Measurements from ENCODE around the gene MARCHF9. TPM values are rescaled to one million over a fixed set of nuclear protein-coding genes. Genes with fewer than 3 reads are reported as not detected.

Gene MARCHF9
- total RNA-seq, 1 experiment from 2014 or later: 21.8 TPM

GRCh38 chr12:57780284-57780897 is 25.5 kb downstream of the MARCHF9 start:
- Histone ChIP-seq H3K4me3 (replicated peaks in 1 of 2; ENCODE audit: low read depth in 1 of 2, low read length in 2 of 2) (no peak overlapping the region), H3K4me1 (ENCODE audit: control insufficient read depth in 1 of 2, insufficient read depth in 2 of 2, low read length in 2 of 2) (peaks cover 6 to 10% of the 10 kb centered on the region in 2 experiments), H3K27ac (ENCODE audit: low read depth, low read length) (no peak overlapping the region), H3K9ac (ENCODE audit: low read length) (no peak overlapping the region), H3K36me3 (ENCODE audit: control insufficient read depth in 1 of 2, insufficient read depth in 2 of 2, low read length in 2 of 2) (peaks cover 0 to under 1% of the 10 kb centered on the region in 2 experiments; a peak in 1 of 4 replicates), H3K9me2 (ENCODE audit: insufficient read depth) (no peaks in the 10 kb centered on the region), H3K79me2 (ENCODE audit: insufficient read depth, low read length) (peaks cover 27% of the 10 kb centered on the region), H2AFZ (ENCODE audit: low read depth, low read length, poor library complexity, severe bottlenecking) (no peak overlapping the region), H4K20me1 (ENCODE audit: insufficient read depth) (no peaks in the 10 kb centered on the region), H3K27me3 (ENCODE audit: insufficient read depth, low read length) (no peaks in the 10 kb centered on the region), H3K4me2 (ENCODE audit: low read length) (no peak overlapping the region), H3K9me3 (ENCODE audit: control insufficient read depth in 1 of 2, insufficient read depth in 1 of 2, low read depth in 1 of 2, low read length in 2 of 2) (no peaks in the 10 kb centered on the region)
- no TSS peak for BruUV-seq (replicated peaks)
- DNase-seq (ENCODE audit: low read depth, low spot score) (no peak), ATAC-seq (no peak)
- no peak for TF ChIP-seq POLR2A (IDR thresholded peaks at IDR 0.05; ENCODE audit: borderline replicate concordance, extremely low read depth, insufficient read depth, insufficient read length)
- ChIA-PET CTCF (interaction anchor here (1.3 kb wide), 1 partner anchor 21 kb away, joined by 3 read pairs; no protein-coding TSS in a partner anchor), POLR2A (interaction anchor here (0.8 to 1.7 kb wide), 3 partner anchors 8 to 14 kb away, joined by 3 to 5 read pairs (median 3); partner anchors contain the start of genes CYP27B1, EEF1AKMT3 and METTL1), RAD21 (ENCODE audit: low non-redundant PET in 1 of 2, low total read pairs in 2 of 2, uncharacterized antibody in 2 of 2, unreplicated experiment in 2 of 2) (interaction anchor here in 1 of 2 experiments (0.7 kb wide), 1 partner anchor 10 kb away, joined by 3 read pairs; no protein-coding TSS in a partner anchor)
- intact Hi-C loops (cut with micrococcal nuclease): no loop called here

- Histone ChIP-seq H3K79me2 (ENCODE audit: insufficient read depth, low read length) (peaks cover 35% of the 10 kb centered on the region), H3K9ac (ENCODE audit: low read length) (no peak overlapping the region), H2AFZ (ENCODE audit: low read depth, low read length, poor library complexity, severe bottlenecking) (no peak overlapping the region), H4K20me1 (ENCODE audit: insufficient read depth) (no peaks in the 10 kb centered on the region), H3K27me3 (ENCODE audit: insufficient read depth, low read length) (no peaks in the 10 kb centered on the region), H3K27ac (ENCODE audit: low read depth, low read length) (no peak overlapping the region), H3K9me2 (ENCODE audit: insufficient read depth) (no peaks in the 10 kb centered on the region), H3K4me1 (ENCODE audit: control insufficient read depth in 1 of 2, insufficient read depth in 2 of 2, low read length in 2 of 2) (peaks cover 6 to 10% of the 10 kb centered on the region in 2 experiments), H3K4me3 (replicated peaks in 1 of 2; ENCODE audit: low read depth in 1 of 2, low read length in 2 of 2) (no peak overlapping the region), H3K4me2 (ENCODE audit: low read length) (no peak overlapping the region), H3K36me3 (ENCODE audit: control insufficient read depth in 1 of 2, insufficient read depth in 2 of 2, low read length in 2 of 2) (peaks cover 3 to 9% of the 10 kb centered on the region in 2 experiments; a peak in 3 of 4 replicates), H3K9me3 (ENCODE audit: control insufficient read depth in 1 of 2, insufficient read depth in 1 of 2, low read depth in 1 of 2, low read length in 2 of 2) (no peaks in the 10 kb centered on the region)
- TF ChIP-seq CEBPB (IDR thresholded peaks at IDR 0.05; ENCODE audit: low read depth) (no peak), REST (IDR thresholded peaks at IDR 0.05; ENCODE audit: low read depth) (no peak), ZNF274 (IDR thresholded peaks at IDR 0.05; ENCODE audit: low read depth, low read length) (no peak)
- intact Hi-C loops (cut with micrococcal nuclease): no loop called here
- ChIA-PET CTCF (interaction anchor here (1.2 kb wide), 1 partner anchor 9 kb away, joined by 6 read pairs; the partner anchor contains the start of genes EEF1AKMT3 and METTL1), RAD21 (ENCODE audit: low non-redundant PET in 1 of 2, low total read pairs in 2 of 2, uncharacterized antibody in 2 of 2, unreplicated experiment in 2 of 2) (interaction anchor here in 1 of 2 experiments (0.7 kb wide), 1 partner anchor 11 kb away, joined by 3 read pairs; no protein-coding TSS in a partner anchor), POLR2A (interaction anchor here (1.7 kb wide), 1 partner anchor 14 kb away, joined by 5 read pairs; the partner anchor contains the start of gene CYP27B1)
- DNase-seq (ENCODE audit: low read depth, low spot score): no peak
- no TSS peak for BruUV-seq (replicated peaks)
- no peak for ATAC-seq
Observed at GRCh38 chr12:57781244-57781643, 26.3 kb downstream of the MARCHF9 start.

Measured in HCT116 (cell line).